Gastroesophageal sphincter (tissue), 3 donors: Measurements from ENCODE around the gene STT3B.

Experiments
- CTCF ChIP-seq, 4 experiments: fragments of 200-600 bp in 2 of 4; fragments of 450-650 bp in 2 of 4; sonication (generic) in 1 of 4; IDR thresholded peaks; one replicate each; pipeline ENCODE4 v1.5.1; 2017 to 2019; ENCODE audit warnings: antibody characterized with exemption in 4 of 4, mild to moderate bottlenecking in 2 of 4, moderate library complexity in 2 of 4
- POLR2A ChIP-seq, 2 donors: fragments of 450-650 bp; IDR thresholded peaks; one replicate each; pipeline ENCODE4 v1.6.1; 2017; ENCODE audit warnings: antibody characterized with exemption in 2 of 2, mild to moderate bottlenecking in 2 of 2, moderate library complexity in 1 of 2

DNA sequence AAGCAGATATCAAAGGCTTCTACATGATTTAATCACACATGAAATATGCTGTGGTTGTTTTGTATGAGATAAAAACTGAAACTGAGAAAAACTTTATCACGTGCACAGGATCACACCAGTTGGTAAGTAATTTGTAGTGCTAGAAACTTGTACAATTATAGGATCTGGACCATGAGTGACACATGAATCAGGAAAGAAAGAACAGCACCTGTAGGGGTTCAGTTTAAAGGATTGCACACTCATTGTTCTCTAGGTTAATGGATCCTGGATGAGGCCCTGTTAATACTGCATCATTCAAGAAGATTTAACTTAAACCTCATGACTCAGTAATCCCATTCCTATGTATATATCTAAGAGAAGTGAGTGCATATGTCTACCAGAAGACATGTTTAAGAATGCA, 87.9 kb downstream of the STT3B start:
- TF ChIP-seq POLR2A (IDR thresholded peaks at IDR 0.05) (no peak), CTCF (IDR thresholded peaks at IDR 0.05) (no peak)
